Activated B cell treated with CpG ODN at 0.5 μM for 24 hours (primary cell): ENCODE data around the gene RAB37. TPM values are rescaled to one million over a fixed set of nuclear protein-coding genes. Genes with fewer than 3 reads are reported as not detected.

Experiments
- ATAC-seq: fragments of 200-7000 bp; cut with Tn5 transposase; one replicate; pipeline ENCODE4 v1.10.0; 2021; ENCODE audit warnings: low read depth, mild to moderate bottlenecking, moderate library complexity
- CTCF ChIA-PET: fragments of 350-600 bp; sonication (Branson Sonifier 250); formaldehyde crosslinking; loops from one replicate; lab custom pipeline; 2021; ENCODE audit warnings: antibody characterized with exemption; lab: Charles Lee
- POLR2A ChIA-PET: fragments of 350-600 bp; sonication (Branson Sonifier 250); formaldehyde crosslinking; loops from one replicate; lab custom pipeline; 2021; ENCODE audit warnings: antibody characterized with exemption; lab: Charles Lee
- DNase-seq: peaks from one replicate; pipeline ENCODE4 v3.0.0; 2022
- H3K27ac Mint-ChIP-seq: one replicate; pipeline ENCODE4 v1.8.0; 2020; ENCODE audit warnings: mixed read lengths
- H3K27me3 Mint-ChIP-seq: one replicate; pipeline ENCODE4 v1.8.0; 2021; ENCODE audit warnings: mixed read lengths
- H3K36me3 Mint-ChIP-seq: one replicate; pipeline ENCODE4 v1.8.0; 2021; ENCODE audit warnings: low read depth, mixed read lengths
- H3K4me1 Mint-ChIP-seq: one replicate; pipeline ENCODE4 v1.8.0; 2021; ENCODE audit warnings: mixed read lengths
- H3K4me3 Mint-ChIP-seq: one replicate; pipeline ENCODE4 v1.8.0; 2020; ENCODE audit warnings: mild to moderate bottlenecking, mixed read lengths
- H3K9me3 Mint-ChIP-seq: one replicate; pipeline ENCODE4 v1.8.0; 2020; ENCODE audit warnings: mixed read lengths
- intact Hi-C: fragments of 100-400 bp; cut with micrococcal nuclease; formaldehyde crosslinking; loops from one replicate; pipeline ENCODE4 v1.15.1; 2024
- total RNA-seq: library from RNA; stranded (reverse); gene quantifications from 2 replicates; pipeline ENCODE4 v1.2.3, GENCODE V29; 2022
- TF ChIP-seq, protein P1 (sequence below): fragments of 200-600 bp; IDR thresholded peaks from one replicate; pipeline ENCODE4 v1.8.0; 2022; ENCODE audit warnings: antibody characterized with exemption, mild to moderate bottlenecking

RAB37 gene
- total RNA-seq, 1 donor from 2014 or later = 11.1 TPM

DNA sequence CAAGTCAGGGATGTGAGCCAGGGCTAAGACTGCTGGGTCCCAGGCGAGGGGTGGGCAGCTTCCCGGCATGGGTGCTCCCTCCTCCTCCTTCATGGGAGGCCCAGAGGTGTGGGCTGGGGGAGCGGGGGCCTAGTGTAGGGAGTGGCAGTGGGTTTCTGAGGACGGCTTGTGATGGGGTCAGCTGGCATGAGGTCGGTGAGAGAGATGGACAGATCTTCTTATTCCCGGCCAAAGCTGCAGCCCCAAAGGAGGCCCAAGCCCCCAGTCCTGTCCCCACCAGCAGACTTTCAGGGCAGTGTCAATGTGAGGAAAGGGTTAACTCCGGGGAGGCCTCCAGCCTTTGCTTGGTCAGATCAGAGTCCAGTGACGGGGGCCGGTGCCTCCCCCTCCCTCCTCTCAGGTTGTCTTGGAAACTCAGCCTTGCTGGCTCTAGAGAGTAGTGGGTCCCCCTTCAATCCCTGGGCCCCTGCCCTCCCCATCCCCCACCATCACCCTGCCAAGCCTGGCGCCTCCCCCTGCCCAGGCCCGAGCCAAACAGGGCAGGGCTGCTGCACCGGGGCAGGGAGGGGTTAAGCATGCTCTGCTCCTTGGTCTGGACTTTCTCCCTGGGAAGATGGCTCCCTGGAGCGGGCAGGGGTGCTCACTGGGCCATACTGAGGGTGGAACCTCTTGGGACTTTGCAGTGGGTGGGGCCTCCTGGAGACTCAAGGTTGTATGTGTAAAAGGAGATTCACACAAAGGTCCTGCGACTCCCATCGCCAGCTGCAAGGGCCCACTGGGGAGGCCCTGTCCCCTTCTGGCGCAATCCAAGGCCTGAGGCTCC is 26.7 kb downstream of the RAB37 start:
- CTCF ChIA-PET = interaction anchor here (1.6 kb wide), 1 partner anchor 106 kb away, joined by 3 read pairs; no protein-coding TSS in a partner anchor
- no peak overlapping the region for H3K27ac Mint-ChIP-seq

DNA sequence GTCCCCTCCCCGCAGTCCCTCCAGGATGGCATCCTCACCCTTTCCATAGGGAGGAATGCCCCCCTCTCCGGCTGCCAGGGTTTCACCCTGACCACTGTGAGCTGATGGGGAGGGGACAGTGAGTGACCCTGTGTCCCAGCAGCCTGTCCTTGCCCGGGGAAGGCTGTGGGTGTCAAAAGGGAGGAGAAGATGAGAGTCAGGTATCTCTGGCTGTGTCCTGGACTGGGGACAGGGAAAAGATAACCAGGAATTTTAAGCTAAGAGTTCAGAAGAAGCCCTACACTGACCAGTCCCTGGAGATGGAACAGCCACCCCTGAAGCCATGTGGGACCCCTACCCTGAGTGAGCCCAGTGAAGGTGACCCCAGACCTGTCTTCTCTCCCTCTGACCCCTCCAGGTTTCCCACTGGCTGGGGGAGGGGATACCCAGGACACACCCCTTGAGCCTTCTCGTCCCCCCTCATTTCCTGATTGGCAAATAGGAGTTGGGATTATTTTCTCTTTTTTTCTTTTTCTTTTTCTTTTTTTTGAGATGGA is 27.8 kb downstream of the RAB37 start:
- Mint-ChIP-seq H3K4me1 (peaks cover 11% of the 10 kb centered on the region), H3K27ac (no peak overlapping the region), H3K36me3 (peaks cover 41% of the 10 kb centered on the region), H3K9me3 (no peaks in the 10 kb centered on the region), H3K27me3 (no peaks in the 10 kb centered on the region), H3K4me3 (no peak overlapping the region)
- no peak for DNase-seq
- intact Hi-C loops = no loop called here
- ChIA-PET POLR2A (no interaction called here), CTCF (interaction anchor here (1.0 kb wide), 1 partner anchor 19 kb away, joined by 3 read pairs; no protein-coding TSS in a partner anchor)
- ATAC-seq = no peak
- TF ChIP-seq, protein P1, sequence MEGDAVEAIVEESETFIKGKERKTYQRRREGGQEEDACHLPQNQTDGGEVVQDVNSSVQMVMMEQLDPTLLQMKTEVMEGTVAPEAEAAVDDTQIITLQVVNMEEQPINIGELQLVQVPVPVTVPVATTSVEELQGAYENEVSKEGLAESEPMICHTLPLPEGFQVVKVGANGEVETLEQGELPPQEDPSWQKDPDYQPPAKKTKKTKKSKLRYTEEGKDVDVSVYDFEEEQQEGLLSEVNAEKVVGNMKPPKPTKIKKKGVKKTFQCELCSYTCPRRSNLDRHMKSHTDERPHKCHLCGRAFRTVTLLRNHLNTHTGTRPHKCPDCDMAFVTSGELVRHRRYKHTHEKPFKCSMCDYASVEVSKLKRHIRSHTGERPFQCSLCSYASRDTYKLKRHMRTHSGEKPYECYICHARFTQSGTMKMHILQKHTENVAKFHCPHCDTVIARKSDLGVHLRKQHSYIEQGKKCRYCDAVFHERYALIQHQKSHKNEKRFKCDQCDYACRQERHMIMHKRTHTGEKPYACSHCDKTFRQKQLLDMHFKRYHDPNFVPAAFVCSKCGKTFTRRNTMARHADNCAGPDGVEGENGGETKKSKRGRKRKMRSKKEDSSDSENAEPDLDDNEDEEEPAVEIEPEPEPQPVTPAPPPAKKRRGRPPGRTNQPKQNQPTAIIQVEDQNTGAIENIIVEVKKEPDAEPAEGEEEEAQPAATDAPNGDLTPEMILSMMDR = no peak

More for the DNA sequence above, 26.7 kb downstream of the RAB37 start:
- Mint-ChIP-seq H3K9me3 (no peaks in the 10 kb centered on the region), H3K36me3 (peaks cover 34% of the 10 kb centered on the region), H3K27me3 (no peaks in the 10 kb centered on the region), H3K4me1 (peaks cover 21% of the 10 kb centered on the region), H3K4me3 (no peak overlapping the region)
- intact Hi-C loops = no loop called here
- TF ChIP-seq, protein P1 = no peak
- POLR2A ChIA-PET = interaction anchor here (1.3 kb wide), 1 partner anchor 19 kb away, joined by 5 read pairs; no protein-coding TSS in a partner anchor
- DNase-seq (no peak), ATAC-seq (no peak)

DNA sequence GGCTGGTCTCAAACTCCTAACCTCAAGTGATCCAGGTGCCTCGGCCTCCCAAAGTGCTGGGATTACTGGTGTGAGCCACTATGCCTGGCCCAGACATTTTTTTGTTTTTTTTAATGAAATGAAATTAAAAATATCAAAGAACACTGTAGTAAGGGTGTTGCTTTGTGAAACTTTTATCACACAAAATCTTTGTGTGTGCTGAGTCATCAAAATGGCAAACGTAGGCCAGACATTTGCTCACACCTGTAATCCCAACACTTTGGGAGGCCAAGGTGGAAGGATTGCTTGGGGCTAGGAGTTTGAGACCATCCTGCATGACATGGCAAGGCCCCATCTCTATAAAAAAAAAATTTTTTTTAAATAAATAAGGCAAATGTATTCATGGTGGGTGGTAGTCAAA is 29.4 kb downstream of the RAB37 start:
- Mint-ChIP-seq H3K27ac (no peak overlapping the region), H3K27me3 (no peaks in the 10 kb centered on the region), H3K36me3 (peaks cover 53% of the 10 kb centered on the region), H3K4me1 (peaks cover 7% of the 10 kb centered on the region), H3K9me3 (no peaks in the 10 kb centered on the region), H3K4me3 (no peak overlapping the region)
- intact Hi-C loops = no loop called here
- CTCF ChIA-PET = interaction anchor here (1.0 to 1.6 kb wide), 2 partner anchors 21 to 110 kb away, joined by 3 read pairs; no protein-coding TSS in a partner anchor
- ATAC-seq = no peak
- TF ChIP-seq, protein P1 = no peak
- no peak for DNase-seq
- POLR2A ChIA-PET = no interaction called here

- ChIA-PET CTCF (interaction anchor here (1.5 to 1.6 kb wide), 2 partner anchors 21 to 110 kb away, joined by 3 read pairs; no protein-coding TSS in a partner anchor), POLR2A (no interaction called here)
- no peak overlapping the region for H3K4me3 Mint-ChIP-seq
- no peak for ATAC-seq
- no peak overlapping the region for H3K27ac Mint-ChIP-seq
- H3K27me3 Mint-ChIP-seq = no peaks in the 10 kb centered on the region
- peaks cover 7% of the 10 kb centered on the region for H3K4me1 Mint-ChIP-seq
- H3K36me3 Mint-ChIP-seq = peaks cover 60% of the 10 kb centered on the region
- TF ChIP-seq, protein P1 = no peak
- DNase-seq = no peak
- intact Hi-C loops = no loop called here
- no peaks in the 10 kb centered on the region for H3K9me3 Mint-ChIP-seq
These were observed 30.1 kb downstream of the RAB37 start for GRCh38 chr17:74767111-74767516.
